GM23338 (cell line): ENCODE data around the gene PCP2. TPM values are rescaled to one million over a fixed set of nuclear protein-coding genes. Genes with fewer than 3 reads are reported as not detected.

ENCODE experiments used
- ATAC-seq: fragments of 200-7000 bp; cut with Tn5 transposase; 3 replicates; pipeline ENCODE4 v1.9.1; 2020
- DNase-seq: peaks from one replicate; pipeline ENCODE4 v3.0.0-alpha.2; 2015; ENCODE audit warnings: low spot score
- H2AFZ ChIP-seq: fragments of 200-600 bp; sonication (generic); 2 replicates; pipeline ENCODE4 v1.8.0; 2016; ENCODE audit warnings: antibody characterized with exemption, mild to moderate bottlenecking, moderate library complexity
- H3F3A ChIP-seq: fragments of 200-600 bp; sonication (generic); replicated peaks from 2 replicates; pipeline ENCODE4 v1.8.0; 2017; ENCODE audit warnings: antibody characterized with exemption, mixed run types, low read depth
- H3K27ac ChIP-seq: fragments of 200-600 bp; sonication (generic); 2 replicates; pipeline ENCODE4 v1.6.1; 2016; ENCODE audit warnings: low read depth
- H3K27me3 ChIP-seq: fragments of 200-600 bp; sonication (generic); 2 replicates; pipeline ENCODE4 v1.8.0; 2016; ENCODE audit warnings: mild to moderate bottlenecking, mixed run types, moderate library complexity; ENCODE audit not compliant: insufficient read depth
- H3K36me3 ChIP-seq: fragments of 200-600 bp; sonication (generic); 2 replicates; pipeline ENCODE4 v1.8.0; 2016; ENCODE audit warnings: mild to moderate bottlenecking; ENCODE audit not compliant: insufficient read depth
- H3K4me1 ChIP-seq: fragments of 200-600 bp; sonication (generic); 2 replicates; pipeline ENCODE4 v1.8.0; 2016; ENCODE audit warnings: mild to moderate bottlenecking, moderate library complexity; ENCODE audit not compliant: insufficient read depth
- H3K4me2 ChIP-seq: fragments of 200-600 bp; sonication (generic); 2 replicates; pipeline ENCODE4 v1.7.1; 2017; ENCODE audit warnings: mixed run types
- H3K4me3 ChIP-seq: fragments of 200-600 bp; sonication (generic); 2 replicates; pipeline ENCODE4 v1.6.1; 2016; ENCODE audit warnings: mixed run types
- H3K79me2 ChIP-seq: fragments of 200-600 bp; sonication (generic); replicated peaks from 2 replicates; pipeline ENCODE4 v1.8.0; 2017; ENCODE audit warnings: mild to moderate bottlenecking; ENCODE audit not compliant: insufficient read depth
- H3K9me2 ChIP-seq: fragments of 200-600 bp; sonication (generic); 2 replicates; pipeline ENCODE4 v1.8.0; 2017; ENCODE audit not compliant: insufficient read depth
- H4K20me1 ChIP-seq: fragments of 200-600 bp; sonication (generic); replicated peaks from 2 replicates; pipeline ENCODE4 v1.8.0; 2017; ENCODE audit warnings: mild to moderate bottlenecking; ENCODE audit not compliant: insufficient read depth
- H3K27ac Mint-ChIP-seq: 2 replicates; pipeline ENCODE4 v1.8.0; 2020; ENCODE audit warnings: inconsistent platforms, mild to moderate bottlenecking, moderate library complexity, mixed read lengths
- H3K27me3 Mint-ChIP-seq: 3 replicates; pipeline ENCODE4 v1.8.0; 2022; ENCODE audit warnings: low read depth, mild to moderate bottlenecking, moderate library complexity, mixed read lengths, inconsistent platforms; ENCODE audit not compliant: insufficient read depth, poor library complexity
- H3K36me3 Mint-ChIP-seq: 3 replicates; pipeline ENCODE4 v1.8.0; 2021; ENCODE audit warnings: low read depth, mild to moderate bottlenecking, inconsistent platforms, moderate library complexity, mixed read lengths
- H3K4me1 Mint-ChIP-seq: 3 replicates; pipeline ENCODE4 v1.8.0; 2020; ENCODE audit warnings: mild to moderate bottlenecking, inconsistent platforms, mixed read lengths
- H3K4me3 Mint-ChIP-seq: 3 replicates; pipeline ENCODE4 v1.8.0; 2021; ENCODE audit warnings: moderate library complexity, mild to moderate bottlenecking, inconsistent platforms, mixed read lengths
- H3K9me3 Mint-ChIP-seq: 3 replicates; pipeline ENCODE4 v1.8.0; 2020; ENCODE audit warnings: moderate library complexity, mild to moderate bottlenecking, inconsistent platforms, mixed read lengths
- EZH2 ChIP-seq: fragments of 200-600 bp; sonication (generic); IDR thresholded peaks from one replicate; pipeline ENCODE4 v1.8.0; 2017; ENCODE audit warnings: antibody characterized with exemption, mild to moderate bottlenecking, low read depth; ENCODE audit not compliant: unreplicated experiment
- EZH2phosphoT487 ChIP-seq: fragments of 200-600 bp; sonication (generic); IDR thresholded peaks from one replicate; pipeline ENCODE4 v1.8.1; 2018; ENCODE audit warnings: antibody characterized with exemption; ENCODE audit not compliant: unreplicated experiment
- JUNB ChIP-seq: IDR thresholded peaks from one replicate; pipeline ENCODE4 v1.6.1; 2016; ENCODE audit warnings: antibody characterized with exemption; ENCODE audit not compliant: unreplicated experiment
- NANOG ChIP-seq: IDR thresholded peaks from 2 replicates; pipeline ENCODE4 v1.6.1; 2016; ENCODE audit warnings: antibody characterized with exemption, borderline replicate concordance
- POLR2AphosphoS5 ChIP-seq: IDR thresholded peaks from 2 replicates; pipeline ENCODE4 v1.6.1; 2016; ENCODE audit warnings: antibody characterized with exemption, low read depth
- STAT1 ChIP-seq: IDR thresholded peaks from one replicate; pipeline ENCODE4 v1.6.1; 2016; ENCODE audit warnings: antibody characterized with exemption; ENCODE audit not compliant: unreplicated experiment
- ZNF114 ChIP-seq: fragments of 250-450 bp; sonication (Bioruptor Pico); IDR thresholded peaks from 2 replicates; pipeline ENCODE4 v1.5.0; 2020; ENCODE audit warnings: mild to moderate bottlenecking, moderate library complexity
- polyA plus RNA-seq: library from polyadenylated mRNA; unstranded; fragments of >200 nt; fragmentation: Nextera tagmentation; extraction: Ambion mirVana; gene quantifications from 2 replicates; pipeline ENCODE4 v1.2.1, GENCODE V29; 2016
- total RNA-seq: library from RNA; depleted of rRNA; stranded (reverse); fragments of >200 nt; shearing (Covaris generic); gene quantifications from 2 replicates; pipeline ENCODE4 v1.2.3, GENCODE V29; 2014
- TF ChIP-seq, protein P1 (sequence below): fragments of 250-450 bp; sonication (Bioruptor Pico); IDR thresholded peaks from 2 replicates; pipeline ENCODE4 v1.5.0; 2020; ENCODE audit warnings: mild to moderate bottlenecking, moderate library complexity
- TF ChIP-seq, protein P2 (sequence below): IDR thresholded peaks from 2 replicates; pipeline ENCODE4 v1.6.1; 2016; ENCODE audit warnings: antibody characterized with exemption

Gene PCP2
- total and polyA plus RNA-seq, 2 experiments from 2014 or later = not detected

DNA sequence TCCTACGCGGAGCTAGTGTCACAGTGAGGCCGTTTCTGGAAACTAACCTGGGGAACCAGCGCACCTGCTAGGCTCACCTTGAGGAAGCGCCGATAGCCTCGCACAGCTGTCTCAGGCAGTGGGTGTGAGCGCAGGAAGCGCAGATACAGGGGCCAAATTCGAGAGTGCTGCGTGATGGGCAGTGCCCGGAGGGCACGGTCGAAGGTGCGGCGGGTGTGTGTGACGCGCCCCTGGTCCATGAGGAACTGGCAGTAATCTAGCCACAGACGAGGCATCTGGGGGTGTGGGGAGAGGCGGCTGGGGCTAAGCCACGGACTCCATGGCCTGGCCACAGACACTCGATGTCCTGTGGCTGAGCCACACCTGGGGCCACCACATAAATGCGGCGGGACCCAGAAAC, 6.4 kb downstream of the PCP2 start (continued):
- TF ChIP-seq, protein P1, sequence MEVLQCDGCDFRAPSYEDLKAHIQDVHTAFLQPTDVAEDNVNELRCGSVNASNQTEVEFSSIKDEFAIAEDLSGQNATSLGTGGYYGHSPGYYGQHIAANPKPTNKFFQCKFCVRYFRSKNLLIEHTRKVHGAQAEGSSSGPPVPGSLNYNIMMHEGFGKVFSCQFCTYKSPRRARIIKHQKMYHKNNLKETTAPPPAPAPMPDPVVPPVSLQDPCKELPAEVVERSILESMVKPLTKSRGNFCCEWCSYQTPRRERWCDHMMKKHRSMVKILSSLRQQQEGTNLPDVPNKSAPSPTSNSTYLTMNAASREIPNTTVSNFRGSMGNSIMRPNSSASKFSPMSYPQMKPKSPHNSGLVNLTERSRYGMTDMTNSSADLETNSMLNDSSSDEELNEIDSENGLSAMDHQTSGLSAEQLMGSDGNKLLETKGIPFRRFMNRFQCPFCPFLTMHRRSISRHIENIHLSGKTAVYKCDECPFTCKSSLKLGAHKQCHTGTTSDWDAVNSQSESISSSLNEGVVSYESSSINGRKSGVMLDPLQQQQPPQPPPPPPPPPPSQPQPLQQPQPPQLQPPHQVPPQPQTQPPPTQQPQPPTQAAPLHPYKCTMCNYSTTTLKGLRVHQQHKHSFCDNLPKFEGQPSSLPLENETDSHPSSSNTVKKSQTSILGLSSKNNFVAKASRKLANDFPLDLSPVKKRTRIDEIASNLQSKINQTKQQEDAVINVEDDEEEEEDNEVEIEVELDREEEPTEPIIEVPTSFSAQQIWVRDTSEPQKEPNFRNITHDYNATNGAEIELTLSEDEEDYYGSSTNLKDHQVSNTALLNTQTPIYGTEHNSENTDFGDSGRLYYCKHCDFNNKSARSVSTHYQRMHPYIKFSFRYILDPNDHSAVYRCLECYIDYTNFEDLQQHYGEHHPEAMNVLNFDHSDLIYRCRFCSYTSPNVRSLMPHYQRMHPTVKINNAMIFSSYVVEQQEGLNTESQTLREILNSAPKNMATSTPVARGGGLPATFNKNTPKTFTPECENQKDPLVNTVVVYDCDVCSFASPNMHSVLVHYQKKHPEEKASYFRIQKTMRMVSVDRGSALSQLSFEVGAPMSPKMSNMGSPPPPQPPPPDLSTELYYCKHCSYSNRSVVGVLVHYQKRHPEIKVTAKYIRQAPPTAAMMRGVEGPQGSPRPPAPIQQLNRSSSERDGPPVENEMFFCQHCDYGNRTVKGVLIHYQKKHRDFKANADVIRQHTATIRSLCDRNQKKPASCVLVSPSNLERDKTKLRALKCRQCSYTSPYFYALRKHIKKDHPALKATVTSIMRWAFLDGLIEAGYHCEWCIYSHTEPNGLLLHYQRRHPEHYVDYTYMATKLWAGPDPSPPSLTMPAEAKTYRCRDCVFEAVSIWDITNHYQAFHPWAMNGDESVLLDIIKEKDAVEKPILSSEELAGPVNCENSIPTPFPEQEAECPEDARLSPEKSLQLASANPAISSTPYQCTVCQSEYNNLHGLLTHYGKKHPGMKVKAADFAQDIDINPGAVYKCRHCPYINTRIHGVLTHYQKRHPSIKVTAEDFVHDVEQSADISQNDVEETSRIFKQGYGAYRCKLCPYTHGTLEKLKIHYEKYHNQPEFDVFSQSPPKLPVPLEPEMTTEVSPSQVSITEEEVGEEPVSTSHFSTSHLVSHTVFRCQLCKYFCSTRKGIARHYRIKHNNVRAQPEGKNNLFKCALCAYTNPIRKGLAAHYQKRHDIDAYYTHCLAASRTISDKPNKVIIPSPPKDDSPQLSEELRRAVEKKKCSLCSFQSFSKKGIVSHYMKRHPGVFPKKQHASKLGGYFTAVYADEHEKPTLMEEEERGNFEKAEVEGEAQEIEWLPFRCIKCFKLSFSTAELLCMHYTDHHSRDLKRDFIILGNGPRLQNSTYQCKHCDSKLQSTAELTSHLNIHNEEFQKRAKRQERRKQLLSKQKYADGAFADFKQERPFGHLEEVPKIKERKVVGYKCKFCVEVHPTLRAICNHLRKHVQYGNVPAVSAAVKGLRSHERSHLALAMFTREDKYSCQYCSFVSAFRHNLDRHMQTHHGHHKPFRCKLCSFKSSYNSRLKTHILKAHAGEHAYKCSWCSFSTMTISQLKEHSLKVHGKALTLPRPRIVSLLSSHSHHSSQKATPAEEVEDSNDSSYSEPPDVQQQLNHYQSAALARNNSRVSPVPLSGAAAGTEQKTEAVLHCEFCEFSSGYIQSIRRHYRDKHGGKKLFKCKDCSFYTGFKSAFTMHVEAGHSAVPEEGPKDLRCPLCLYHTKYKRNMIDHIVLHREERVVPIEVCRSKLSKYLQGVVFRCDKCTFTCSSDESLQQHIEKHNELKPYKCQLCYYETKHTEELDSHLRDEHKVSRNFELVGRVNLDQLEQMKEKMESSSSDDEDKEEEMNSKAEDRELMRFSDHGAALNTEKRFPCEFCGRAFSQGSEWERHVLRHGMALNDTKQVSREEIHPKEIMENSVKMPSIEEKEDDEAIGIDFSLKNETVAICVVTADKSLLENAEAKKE = no peak
- no peak for TF ChIP-seq EZH2

DNA sequence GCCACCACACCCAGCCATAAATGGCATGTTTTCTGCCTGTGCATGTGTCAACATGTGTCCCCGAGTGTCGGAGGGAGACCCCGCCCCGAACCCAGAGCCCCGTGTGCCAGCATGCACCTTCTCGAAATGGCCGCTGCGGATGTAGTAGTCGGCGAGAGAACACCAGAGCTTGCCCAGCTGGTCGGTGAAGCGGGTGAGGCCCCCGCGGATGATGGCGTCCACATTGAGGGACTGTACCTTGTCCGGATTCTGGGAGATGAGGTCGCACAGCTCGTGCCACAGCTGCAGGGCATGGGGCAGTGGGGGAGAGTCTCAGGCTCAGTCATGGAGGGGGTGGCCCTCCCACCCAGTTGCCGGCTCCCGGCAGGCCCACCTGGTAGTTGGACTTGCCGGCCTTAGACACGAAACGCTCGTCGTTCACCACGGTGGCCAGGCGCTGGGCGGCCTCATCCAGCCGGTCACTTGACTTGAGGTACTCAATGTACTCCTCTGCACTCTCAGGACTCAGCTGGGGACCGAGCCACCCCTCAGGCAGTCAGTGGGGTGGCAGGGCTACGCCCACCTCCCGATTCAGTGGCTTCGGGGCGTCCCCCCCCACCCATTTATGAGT, 7.7 kb downstream of the PCP2 start:
- H3F3A ChIP-seq = no peaks in the 10 kb centered on the region
- no peak for DNase-seq
- H3K27me3 Mint-ChIP-seq = peaks cover 13% of the 10 kb centered on the region
- no peak overlapping the region for H3K27ac Mint-ChIP-seq
- ATAC-seq = no peak
- H3K4me1 ChIP-seq = peaks cover 13% of the 10 kb centered on the region; the same call in 1 of the 2 replicates
- TF ChIP-seq STAT1 = no peak
- H3K36me3 Mint-ChIP-seq = peaks cover 27% of the 10 kb centered on the region
- no peak overlapping the region for H3K27ac ChIP-seq
- H3K36me3 ChIP-seq = no peaks in the 10 kb centered on the region; the same call in 1 of the 2 replicates
- H3K79me2 ChIP-seq = peaks cover 42% of the 10 kb centered on the region
- H3K4me2 ChIP-seq = no peak overlapping the region
- H3K9me3 Mint-ChIP-seq = no peaks in the 10 kb centered on the region; the same call in 2 of the 3 replicates
- no peak overlapping the region for H3K4me3 ChIP-seq
- no peak overlapping the region for H2AFZ ChIP-seq
- H3K9me2 ChIP-seq = no peaks in the 10 kb centered on the region
- H3K27me3 ChIP-seq = no peaks in the 10 kb centered on the region
- H4K20me1 ChIP-seq = peaks cover 8% of the 10 kb centered on the region
- no peak overlapping the region for H3K4me3 Mint-ChIP-seq
- H3K4me1 Mint-ChIP-seq = peaks cover 16% of the 10 kb centered on the region

DNA sequence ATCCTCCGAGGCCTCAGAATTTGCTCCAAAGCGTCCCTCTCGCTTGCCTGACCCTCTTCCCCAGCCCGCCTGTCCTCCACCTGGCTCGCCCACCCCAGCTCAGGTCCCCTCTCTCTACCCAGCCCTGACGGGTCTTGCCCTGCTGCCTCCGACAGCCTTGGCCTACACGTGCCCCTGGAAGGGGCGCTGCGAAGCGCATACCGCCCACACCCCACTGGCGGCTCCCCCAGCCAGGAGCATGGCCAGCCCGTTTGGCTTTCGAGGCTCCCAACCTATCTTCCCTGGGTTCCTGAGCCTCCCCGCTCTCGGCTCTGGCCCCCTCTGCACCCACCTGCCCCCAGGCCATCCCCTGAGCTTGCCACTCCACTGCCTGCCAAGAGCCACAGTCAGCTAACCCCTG, 8.7 kb downstream of the PCP2 start:
- ATAC-seq (no peak), DNase-seq (no peak)
- Histone ChIP-seq H3K36me3 (no peaks in the 10 kb centered on the region; the same call in 1 of the 2 replicates), H3K9me2 (no peaks in the 10 kb centered on the region), H3K27me3 (no peaks in the 10 kb centered on the region), H2AFZ (no peak overlapping the region), H3K4me2 (no peak overlapping the region), H3K4me1 (peaks cover 6% of the 10 kb centered on the region; the same call in 1 of the 2 replicates), H3F3A (no peaks in the 10 kb centered on the region), H3K27ac (no peak overlapping the region), H4K20me1 (peaks cover 8% of the 10 kb centered on the region), H3K4me3 (no peak overlapping the region), H3K79me2 (peaks cover 31% of the 10 kb centered on the region)
- Mint-ChIP-seq H3K36me3 (peaks cover 27% of the 10 kb centered on the region), H3K9me3 (no peaks in the 10 kb centered on the region; the same call in 2 of the 3 replicates), H3K4me1 (peaks cover 9% of the 10 kb centered on the region), H3K4me3 (no peak overlapping the region), H3K27ac (no peak overlapping the region), H3K27me3 (peaks cover 9% of the 10 kb centered on the region)
- TF ChIP-seq EZH2 (no peak), EZH2phosphoT487 (no peak), ZNF114 (CRISPR knock-in tag) (no peak), POLR2AphosphoS5 (no peak), NANOG (no peak), JUNB (no peak), STAT1 (no peak)
- TF ChIP-seq, protein P2, sequence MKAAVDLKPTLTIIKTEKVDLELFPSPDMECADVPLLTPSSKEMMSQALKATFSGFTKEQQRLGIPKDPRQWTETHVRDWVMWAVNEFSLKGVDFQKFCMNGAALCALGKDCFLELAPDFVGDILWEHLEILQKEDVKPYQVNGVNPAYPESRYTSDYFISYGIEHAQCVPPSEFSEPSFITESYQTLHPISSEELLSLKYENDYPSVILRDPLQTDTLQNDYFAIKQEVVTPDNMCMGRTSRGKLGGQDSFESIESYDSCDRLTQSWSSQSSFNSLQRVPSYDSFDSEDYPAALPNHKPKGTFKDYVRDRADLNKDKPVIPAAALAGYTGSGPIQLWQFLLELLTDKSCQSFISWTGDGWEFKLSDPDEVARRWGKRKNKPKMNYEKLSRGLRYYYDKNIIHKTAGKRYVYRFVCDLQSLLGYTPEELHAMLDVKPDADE = no peak
